Activated CD4-positive, alpha-beta T cell treated with anti-CD3 and anti-CD28 coated beads for 36 hours (primary cell): ENCODE data around the gene SPEN. TPM values are rescaled to one million over a fixed set of nuclear protein-coding genes. Genes with fewer than 3 reads are reported as not detected.

Experiments used
- ATAC-seq: fragments of 200-7000 bp; cut with Tn5 transposase; one replicate; pipeline ENCODE4 v1.10.0; 2021; ENCODE audit warnings: mild to moderate bottlenecking, moderate library complexity
- CTCF ChIA-PET: fragments of 350-600 bp; sonication (Branson Sonifier 250); formaldehyde crosslinking; loops from one replicate; lab custom pipeline; 2021; ENCODE audit warnings: antibody characterized with exemption; lab: Charles Lee
- POLR2A ChIA-PET: fragments of 350-600 bp; sonication (Branson Sonifier 250); formaldehyde crosslinking; loops from one replicate; lab custom pipeline; 2021; ENCODE audit warnings: antibody characterized with exemption, inconsistent platforms; lab: Charles Lee
- DNase-seq: peaks from one replicate; pipeline ENCODE4 v3.0.0-alpha.2; 2020
- H3K27ac Mint-ChIP-seq: one replicate; pipeline ENCODE4 v1.8.0; 2021; ENCODE audit warnings: mixed read lengths
- H3K27me3 Mint-ChIP-seq: one replicate; pipeline ENCODE4 v1.8.0; 2021; ENCODE audit warnings: mixed read lengths
- H3K36me3 Mint-ChIP-seq: one replicate; pipeline ENCODE4 v1.8.0; 2021; ENCODE audit warnings: low read depth, mixed read lengths
- H3K4me1 Mint-ChIP-seq: one replicate; pipeline ENCODE4 v1.8.0; 2021; ENCODE audit warnings: mixed read lengths
- H3K4me3 Mint-ChIP-seq: one replicate; pipeline ENCODE4 v1.8.0; 2021; ENCODE audit warnings: mild to moderate bottlenecking, moderate library complexity, mixed read lengths
- H3K9me3 Mint-ChIP-seq: one replicate; pipeline ENCODE4 v1.8.0; 2021; ENCODE audit warnings: low read depth, mixed read lengths
- intact Hi-C, 2 experiments: fragments of 100-400 bp; cut with DNase I in 1 of 2; cut with micrococcal nuclease in 1 of 2; formaldehyde crosslinking; loops; one replicate each; pipeline versions ENCODE4 v1.14.2 to v1.15.1; 2022 to 2024; cut with DNase I, micrococcal nuclease
- total RNA-seq, 2 experiments: library from RNA; stranded (reverse); gene quantifications; one replicate each; pipeline ENCODE4 v1.2.3, GENCODE V29; 2021

SPEN gene
- total RNA-seq, 2 experiments from 2014 or later: 43.2 to 52.7 TPM

GRCh38 chr1:15847893-15848142 lies 311 bp downstream of the SPEN start:
- POLR2A ChIA-PET: interaction anchor here (0.6 to 4.7 kb wide), 7 partner anchors 9 to 571 kb away, joined by 3 to 71 read pairs (median 5); no protein-coding TSS in a partner anchor
- H3K4me1 Mint-ChIP-seq: peaks cover 51% of the 10 kb centered on the region
- no peaks in the 10 kb centered on the region for H3K27me3 Mint-ChIP-seq
- H3K4me3 Mint-ChIP-seq: peak overlapping the region; percentile 91
- H3K9me3 Mint-ChIP-seq: no peaks in the 10 kb centered on the region
- H3K27ac Mint-ChIP-seq: peak overlapping the region; percentile 76
- no peak for ATAC-seq
- DNase-seq: no peak
- H3K36me3 Mint-ChIP-seq: peaks cover 18% of the 10 kb centered on the region
- intact Hi-C loops: loop anchor here (1.0 to 5.0 kb wide), 11 partner anchors 13 to 519 kb away; partner anchors contain the start of genes DDI2 (in 2 of the 2), DNAJC16 (in 1 of the 2), SZRD1 (in 1 of the 2) and ZBTB17 (in 1 of the 2)
- CTCF ChIA-PET: interaction anchor here (0.7 to 1.9 kb wide), 5 partner anchors 9 to 159 kb away, joined by 3 to 10 read pairs (median 4); partner anchors contain the start of gene ZBTB17

DNA sequence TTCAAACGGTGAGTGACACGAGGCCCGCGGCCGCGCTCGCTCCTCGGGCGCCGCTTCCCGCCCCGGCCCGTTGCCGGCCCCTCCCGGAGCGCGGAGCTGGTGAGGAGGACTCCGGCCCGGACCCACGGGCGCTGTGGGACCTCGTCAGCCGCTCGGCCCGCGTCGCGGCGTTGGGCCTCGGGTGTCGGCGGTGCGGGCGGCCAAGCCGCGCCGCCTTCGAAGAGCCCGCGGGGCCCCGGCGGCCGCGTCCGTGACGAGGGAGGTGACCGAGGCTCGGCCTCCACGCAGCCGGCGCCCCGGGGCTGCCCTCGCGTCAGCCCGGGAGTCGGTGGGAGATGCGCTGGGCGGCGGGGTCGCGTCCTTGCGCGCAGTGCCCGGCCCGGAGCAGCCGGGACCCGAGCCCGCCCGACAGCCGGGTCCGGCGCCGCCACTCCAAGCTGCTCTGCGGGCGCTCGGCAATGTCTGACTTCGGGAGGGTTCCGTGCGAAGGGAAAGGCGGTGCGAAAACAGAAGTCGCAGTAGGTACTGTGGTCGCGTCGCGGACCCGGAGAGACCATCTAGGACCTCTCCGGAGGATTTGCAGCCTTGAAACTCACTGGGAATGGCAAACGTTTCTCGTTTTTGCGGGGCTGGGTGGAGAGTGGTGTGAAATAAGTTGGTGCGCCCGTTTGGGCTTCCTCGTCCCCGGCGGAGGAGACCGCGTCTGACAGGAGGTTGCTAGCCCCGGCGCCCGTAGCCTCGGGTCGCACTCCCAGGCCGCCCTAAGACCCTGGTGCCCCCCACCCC lies 829 bp downstream of the SPEN start:
- Mint-ChIP-seq H3K4me3 (peak overlapping the region; percentile 91), H3K9me3 (no peaks in the 10 kb centered on the region), H3K27ac (peak overlapping the region; percentile 94), H3K36me3 (peaks cover 18% of the 10 kb centered on the region), H3K27me3 (no peaks in the 10 kb centered on the region), H3K4me1 (peaks cover 51% of the 10 kb centered on the region)
- CTCF ChIA-PET: interaction anchor here (0.7 to 1.9 kb wide), 7 partner anchors 10 to 164 kb away, joined by 3 to 10 read pairs (median 4); no protein-coding TSS in a partner anchor
- intact Hi-C loops: loop anchor here in 1 of 2 experiments (5.0 kb wide), 2 partner anchors 69 to 231 kb away; partner anchors contain the start of gene DDI2
- POLR2A ChIA-PET: interaction anchor here (0.6 to 4.7 kb wide), 6 partner anchors 11 to 570 kb away, joined by 3 to 71 read pairs (median 4); partner anchors contain the start of gene ZBTB17
- DNase-seq (peak; percentile 68), ATAC-seq (peak; percentile 9)

GRCh38 chr1:15848929-15849774 lies 1.6 kb downstream of the SPEN start:
- peaks cover 47% of the 10 kb centered on the region for H3K4me1 Mint-ChIP-seq
- no peaks in the 10 kb centered on the region for H3K27me3 Mint-ChIP-seq
- DNase-seq (peak; percentile 86), ATAC-seq (peak; percentile 7)
- H3K36me3 Mint-ChIP-seq: peaks cover 18% of the 10 kb centered on the region
- H3K4me3 Mint-ChIP-seq: peak overlapping the region; percentile 89
- intact Hi-C loops: loop anchor here in 1 of 2 experiments (5.0 kb wide), 2 partner anchors 68 to 232 kb away; partner anchors contain the start of gene DDI2
- CTCF ChIA-PET: interaction anchor here (0.7 to 1.6 kb wide), 6 partner anchors 16 to 164 kb away, joined by 3 to 9 read pairs (median 4); no protein-coding TSS in a partner anchor
- POLR2A ChIA-PET: interaction anchor here (1.1 to 4.7 kb wide), 3 partner anchors 13 to 127 kb away, joined by 3 to 71 read pairs (median 4); partner anchors contain the start of gene ZBTB17
- no peaks in the 10 kb centered on the region for H3K9me3 Mint-ChIP-seq
- H3K27ac Mint-ChIP-seq: peak overlapping the region; percentile 94

- no peaks in the 10 kb centered on the region for H3K27me3 Mint-ChIP-seq
- DNase-seq (peak; percentile 61), ATAC-seq (no peak)
- H3K4me3 Mint-ChIP-seq: peak overlapping the region; percentile 89
- CTCF ChIA-PET: interaction anchor here (0.7 to 1.6 kb wide), 7 partner anchors 12 to 126 kb away, joined by 3 to 9 read pairs (median 3); no protein-coding TSS in a partner anchor
- POLR2A ChIA-PET: interaction anchor here (0.5 to 4.7 kb wide), 4 partner anchors 12 to 126 kb away, joined by 3 to 71 read pairs (median 4); partner anchors contain the start of gene ZBTB17
- intact Hi-C loops: loop anchor here in 1 of 2 experiments (5.0 kb wide), 2 partner anchors 67 to 233 kb away; partner anchors contain the start of gene DDI2
- H3K4me1 Mint-ChIP-seq: peaks cover 51% of the 10 kb centered on the region
- H3K27ac Mint-ChIP-seq: peak overlapping the region; percentile 94
- H3K36me3 Mint-ChIP-seq: peaks cover 18% of the 10 kb centered on the region
- no peaks in the 10 kb centered on the region for H3K9me3 Mint-ChIP-seq
Observed at GRCh38 chr1:15849775-15850324, 2.3 kb downstream of the SPEN start.

GRCh38 chr1:15850471-15851001 lies 3.0 kb downstream of the SPEN start:
- Mint-ChIP-seq H3K27me3 (no peaks in the 10 kb centered on the region), H3K27ac (peak overlapping the region; percentile 59), H3K9me3 (no peaks in the 10 kb centered on the region), H3K36me3 (peaks cover 18% of the 10 kb centered on the region), H3K4me3 (peak overlapping the region; percentile 89), H3K4me1 (peaks cover 44% of the 10 kb centered on the region)
- intact Hi-C loops: no loop called here
- POLR2A ChIA-PET: interaction anchor here (0.5 to 4.7 kb wide), 2 partner anchors 11 to 18 kb away, joined by 3 to 71 read pairs; no protein-coding TSS in a partner anchor
- CTCF ChIA-PET: interaction anchor here (0.7 to 1.6 kb wide), 5 partner anchors 10 to 126 kb away, joined by 3 to 6 read pairs (median 3); no protein-coding TSS in a partner anchor
- ATAC-seq (no peak), DNase-seq (no peak)

- ChIA-PET POLR2A (no interaction called here), CTCF (interaction anchor here (0.8 to 1.6 kb wide), 5 partner anchors 9 to 36 kb away, joined by 3 to 7 read pairs (median 5); no protein-coding TSS in a partner anchor)
- intact Hi-C loops: no loop called here
- Mint-ChIP-seq H3K27me3 (no peaks in the 10 kb centered on the region), H3K4me3 (peak overlapping the region; percentile 21), H3K27ac (no peak overlapping the region), H3K4me1 (peaks cover 39% of the 10 kb centered on the region), H3K9me3 (no peaks in the 10 kb centered on the region), H3K36me3 (peaks cover 18% of the 10 kb centered on the region)
- ATAC-seq: no peak
- no peak for DNase-seq
Observed at GRCh38 chr1:15851210-15852035, 3.9 kb downstream of the SPEN start.

- H3K9me3 Mint-ChIP-seq: no peaks in the 10 kb centered on the region
- intact Hi-C loops: no loop called here
- no peaks in the 10 kb centered on the region for H3K27me3 Mint-ChIP-seq
- H3K4me1 Mint-ChIP-seq: peaks cover 40% of the 10 kb centered on the region
- ATAC-seq (no peak), DNase-seq (peak; percentile 17)
- ChIA-PET CTCF (interaction anchor here (1.0 to 1.3 kb wide), 2 partner anchors 34 to 36 kb away, joined by 3 to 7 read pairs; no protein-coding TSS in a partner anchor), POLR2A (no interaction called here)
- peaks cover 18% of the 10 kb centered on the region for H3K36me3 Mint-ChIP-seq
- H3K4me3 Mint-ChIP-seq: no peak overlapping the region
- no peak overlapping the region for H3K27ac Mint-ChIP-seq
Observed at GRCh38 chr1:15852036-15852827, 4.7 kb downstream of the SPEN start.

DNA sequence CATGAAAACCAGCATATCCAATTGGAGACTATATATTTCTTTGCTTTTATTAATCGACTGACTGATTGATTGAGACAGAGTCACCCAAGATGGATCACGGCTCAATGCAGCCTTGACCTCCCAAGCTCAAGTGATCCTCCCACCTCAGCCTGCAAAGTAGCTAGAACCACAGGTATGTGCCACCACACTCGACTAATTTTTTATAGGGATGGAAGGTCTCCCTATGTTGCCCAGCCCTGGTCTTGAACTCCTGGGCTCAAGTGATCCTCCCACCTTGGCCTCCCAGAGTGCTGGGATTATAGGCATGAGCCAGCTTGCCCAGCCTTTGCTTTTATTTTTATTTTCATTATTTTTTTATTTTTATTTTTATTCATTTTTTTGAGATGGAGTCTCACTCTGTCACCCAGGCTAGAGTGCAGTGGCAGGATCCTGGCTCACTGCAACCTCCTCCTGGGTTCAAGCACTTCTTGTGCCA lies 5.4 kb downstream of the SPEN start:
- ChIA-PET CTCF (interaction anchor here (1.3 kb wide), 1 partner anchor 37 kb away, joined by 7 read pairs; no protein-coding TSS in a partner anchor), POLR2A (no interaction called here)
- H3K4me3 Mint-ChIP-seq: no peak overlapping the region
- H3K36me3 Mint-ChIP-seq: peaks cover 18% of the 10 kb centered on the region
- no peak for DNase-seq
- H3K9me3 Mint-ChIP-seq: no peaks in the 10 kb centered on the region
- H3K4me1 Mint-ChIP-seq: peaks cover 40% of the 10 kb centered on the region
- H3K27me3 Mint-ChIP-seq: no peaks in the 10 kb centered on the region
- no peak overlapping the region for H3K27ac Mint-ChIP-seq
- intact Hi-C loops: no loop called here
- no peak for ATAC-seq

DNA sequence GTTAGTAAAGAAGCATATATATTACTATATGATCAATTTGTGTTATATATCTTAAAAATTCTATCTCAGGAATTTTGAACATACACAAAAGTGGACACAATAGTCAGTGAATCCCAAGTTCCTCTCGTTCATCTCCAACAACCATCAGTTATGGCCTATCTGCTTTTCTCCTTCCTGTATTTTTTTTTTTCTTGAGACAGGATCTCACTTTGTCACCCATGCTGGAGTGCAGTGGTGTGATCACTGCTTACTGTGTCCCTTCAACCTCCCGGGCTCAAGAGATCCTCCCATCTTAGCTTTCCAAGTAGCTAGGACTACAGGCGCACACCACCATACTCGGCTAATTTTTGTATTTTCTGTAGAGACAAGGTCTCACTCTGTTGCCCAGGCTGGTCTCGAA lies 9.4 kb downstream of the SPEN start:
- Mint-ChIP-seq H3K9me3 (no peaks in the 10 kb centered on the region), H3K27ac (no peak overlapping the region), H3K4me3 (no peak overlapping the region), H3K27me3 (no peaks in the 10 kb centered on the region), H3K36me3 (peaks cover 2% of the 10 kb centered on the region), H3K4me1 (peaks cover 26% of the 10 kb centered on the region)
- ChIA-PET POLR2A (interaction anchor here (0.7 kb wide), 1 partner anchor 23 kb away, joined by 7 read pairs; no protein-coding TSS in a partner anchor), CTCF (no interaction called here)
- intact Hi-C loops: no loop called here
- ATAC-seq (no peak), DNase-seq (no peak)
